WTC11 (cell line): ENCODE measurements around the gene SYTL2. TPM values are rescaled to one million over a fixed set of nuclear protein-coding genes. Genes with fewer than 3 reads are reported as not detected.

Experiments
- ATAC-seq: fragments of 200-7000 bp; cut with Tn5 transposase; 2 replicates; pipeline ENCODE4 v1.10.0; 2021; ENCODE audit warnings: mild to moderate bottlenecking, moderate library complexity
- CTCF ChIA-PET: fragments of 300-600 bp; sonication (Branson Sonifier 250); formaldehyde crosslinking; loops from one replicate; lab custom pipeline; 2021; ENCODE audit warnings: antibody characterized with exemption; lab: Charles Lee
- POLR2A ChIA-PET: fragments of 350-600 bp; sonication (Branson Sonifier 250); formaldehyde crosslinking; loops from one replicate; lab custom pipeline; 2021; ENCODE audit warnings: antibody characterized with exemption; lab: Charles Lee
- DNase-seq: peaks from one replicate; pipeline ENCODE4 v3.0.0; 2021; ENCODE audit warnings: low spot score
- H3K27ac Mint-ChIP-seq: 2 replicates; pipeline ENCODE4 v1.8.0; 2021; ENCODE audit warnings: mixed read lengths
- H3K27me3 Mint-ChIP-seq: 2 replicates; pipeline ENCODE4 v1.8.0; 2021; ENCODE audit warnings: low read depth, mild to moderate bottlenecking, moderate library complexity, mixed read lengths
- H3K36me3 Mint-ChIP-seq: 2 replicates; pipeline ENCODE4 v1.8.0; 2021; ENCODE audit warnings: mixed read lengths
- H3K4me1 Mint-ChIP-seq: 2 replicates; pipeline ENCODE4 v1.8.0; 2022; ENCODE audit warnings: mixed read lengths
- H3K4me3 Mint-ChIP-seq: 2 replicates; pipeline ENCODE4 v1.8.0; 2021; ENCODE audit warnings: mild to moderate bottlenecking, moderate library complexity, mixed read lengths
- H3K9me3 Mint-ChIP-seq: 2 replicates; pipeline ENCODE4 v1.8.0; 2021; ENCODE audit warnings: mixed read lengths
- ATF1 ChIP-seq: sonication (generic); formaldehyde crosslinking; IDR thresholded peaks from 2 replicates; pipeline ENCODE4 v1.8.1; 2023; ENCODE audit warnings: mild to moderate bottlenecking, moderate library complexity, missing genetic modification reagents
- ATF2 ChIP-seq: sonication (generic); formaldehyde crosslinking; IDR thresholded peaks from 2 replicates; pipeline ENCODE4 v1.8.1; 2022; ENCODE audit warnings: low read depth, missing genetic modification reagents, borderline replicate concordance
- CREB1 ChIP-seq: sonication (generic); formaldehyde crosslinking; IDR thresholded peaks from 2 replicates; pipeline ENCODE4 v1.8.0; 2023; ENCODE audit warnings: mild to moderate bottlenecking, missing genetic modification reagents
- E2F5 ChIP-seq: sonication (generic); formaldehyde crosslinking; IDR thresholded peaks from 2 replicates; pipeline ENCODE4 v1.8.1; 2022; ENCODE audit warnings: mild to moderate bottlenecking, moderate library complexity, missing genetic modification reagents
- EMX1 ChIP-seq: fragments of 250-450 bp; sonication (Bioruptor Pico); IDR thresholded peaks from 2 replicates; pipeline ENCODE4 v1.8.0; 2021; ENCODE audit warnings: mild to moderate bottlenecking
- FOXK1 ChIP-seq: sonication (generic); formaldehyde crosslinking; IDR thresholded peaks from 2 replicates; pipeline ENCODE4 v1.8.0; 2022; ENCODE audit warnings: mild to moderate bottlenecking, moderate library complexity, missing genetic modification reagents
- FOXP4 ChIP-seq: sonication (generic); formaldehyde crosslinking; IDR thresholded peaks from 2 replicates; pipeline ENCODE4 v1.8.0; 2022; ENCODE audit warnings: mild to moderate bottlenecking, missing genetic modification reagents
- HMGA2 ChIP-seq: fragments of 250-450 bp; sonication (Bioruptor Pico); IDR thresholded peaks from 2 replicates; pipeline ENCODE4 v1.4.0; 2021; ENCODE audit warnings: mild to moderate bottlenecking, moderate library complexity
- JAZF1 ChIP-seq: fragments of 250-450 bp; sonication (Bioruptor Pico); IDR thresholded peaks from 2 replicates; pipeline ENCODE4 v1.9.0; 2021; ENCODE audit warnings: moderate library complexity, mild to moderate bottlenecking, inconsistent platforms
- MXD4 ChIP-seq: fragments of 250-450 bp; sonication (Bioruptor Pico); IDR thresholded peaks from 2 replicates; pipeline ENCODE4 v1.8.0; 2021; ENCODE audit warnings: mild to moderate bottlenecking, moderate library complexity, borderline replicate concordance
- NFYB ChIP-seq: sonication (generic); formaldehyde crosslinking; conservative IDR thresholded peaks from 2 replicates; pipeline ENCODE4 v1.8.0; 2022; ENCODE audit warnings: low read depth, missing genetic modification reagents
- NR3C1 ChIP-seq: sonication (generic); formaldehyde crosslinking; conservative IDR thresholded peaks from 2 replicates; pipeline ENCODE4 v1.8.1; 2023; ENCODE audit warnings: low read depth, mild to moderate bottlenecking, missing genetic modification reagents
- SOX15 ChIP-seq: fragments of 250-450 bp; sonication (Bioruptor Pico); IDR thresholded peaks from 2 replicates; pipeline ENCODE4 v1.9.0; 2021; ENCODE audit warnings: mild to moderate bottlenecking
- SP1 ChIP-seq: sonication (generic); formaldehyde crosslinking; conservative IDR thresholded peaks from 2 replicates; pipeline ENCODE4 v1.8.1; 2022; ENCODE audit warnings: missing genetic modification reagents
- TEAD4 ChIP-seq: sonication (generic); formaldehyde crosslinking; IDR thresholded peaks from 2 replicates; pipeline ENCODE4 v1.8.0; 2022; ENCODE audit warnings: mild to moderate bottlenecking, missing genetic modification reagents
- TP53 ChIP-seq: sonication (generic); formaldehyde crosslinking; IDR thresholded peaks from 2 replicates; pipeline ENCODE4 v1.8.1; 2023; ENCODE audit warnings: mild to moderate bottlenecking, missing genetic modification reagents
- ZBTB43 ChIP-seq: sonication (generic); formaldehyde crosslinking; IDR thresholded peaks from 2 replicates; pipeline ENCODE4 v1.8.1; 2023; ENCODE audit warnings: mild to moderate bottlenecking, missing genetic modification reagents
- ZNF425 ChIP-seq: fragments of 250-450 bp; sonication (Bioruptor Pico); conservative IDR thresholded peaks from 2 replicates; pipeline ENCODE4 v1.9.0; 2021; ENCODE audit warnings: mild to moderate bottlenecking
- total RNA-seq: library from RNA; stranded (reverse); gene quantifications from 3 replicates; pipeline ENCODE4 v1.2.3, GENCODE V29; 2021

Gene SYTL2
- total RNA-seq, 1 experiment from 2014 or later, result 7.1 TPM

GRCh38 chr11:85699957-85700741 lies 110.8 kb downstream of the SYTL2 start:
- Mint-ChIP-seq H3K4me3 (no peak overlapping the region), H3K4me1 (peaks cover 13% of the 10 kb centered on the region), H3K27me3 (no peaks in the 10 kb centered on the region), H3K36me3 (no peaks in the 10 kb centered on the region), H3K9me3 (no peaks in the 10 kb centered on the region), H3K27ac (no peak overlapping the region)
- ChIA-PET CTCF (no interaction called here), POLR2A (interaction anchor here (0.7 kb wide), 1 partner anchor 155 kb away, joined by 3 read pairs; the partner anchor contains the start of gene CCDC83)
- no peak for DNase-seq
- no peak for TF ChIP-seq E2F5 (CRISPR knock-in tag)
- no peak for TF ChIP-seq ZNF425 (CRISPR knock-in tag)
- TF ChIP-seq TEAD4 (CRISPR knock-in tag), result no peak
- TF ChIP-seq CREB1 (CRISPR knock-in tag), result no peak
- TF ChIP-seq HMGA2 (CRISPR knock-in tag), result no peak
- TF ChIP-seq ATF2 (CRISPR knock-in tag), result no peak
- no peak for TF ChIP-seq FOXK1 (CRISPR knock-in tag)
- TF ChIP-seq EMX1 (CRISPR knock-in tag), result no peak
- no peak for TF ChIP-seq ZBTB43
- TF ChIP-seq FOXP4 (CRISPR knock-in tag), result no peak
- TF ChIP-seq ATF1, result no peak
- TF ChIP-seq SOX15 (CRISPR knock-in tag), result no peak
- TF ChIP-seq SP1, result no peak
- TF ChIP-seq TP53 (CRISPR knock-in tag), result no peak
- TF ChIP-seq JAZF1 (CRISPR knock-in tag), result no peak
- no peak for TF ChIP-seq NFYB (CRISPR knock-in tag)
- ATAC-seq, result no peak

GRCh38 chr11:85698195-85698594 lies 112.7 kb downstream of the SYTL2 start:
- H3K9me3 Mint-ChIP-seq, result no peaks in the 10 kb centered on the region

More at GRCh38 chr11:85698195-85698594, 112.7 kb downstream of the SYTL2 start:
- POLR2A ChIA-PET, result interaction anchor here (0.5 kb wide), 1 partner anchor 1430 kb away, joined by 4 read pairs; no protein-coding TSS in a partner anchor
- H3K36me3 Mint-ChIP-seq, result no peaks in the 10 kb centered on the region
- CTCF ChIA-PET, result interaction anchor here (1.1 kb wide), 1 partner anchor 156 kb away, joined by 3 read pairs; no protein-coding TSS in a partner anchor
- ATAC-seq (no peak), DNase-seq (no peak)
- no peak overlapping the region for H3K4me3 Mint-ChIP-seq
- no peaks in the 10 kb centered on the region for H3K27me3 Mint-ChIP-seq
- peaks cover 13% of the 10 kb centered on the region for H3K4me1 Mint-ChIP-seq
- TF ChIP-seq MXD4 (no peak), NR3C1 (no peak)
- no peak overlapping the region for H3K27ac Mint-ChIP-seq
